ENCODE results near the gene SNRPA1.

The SNRPA1 gene

GRCh38 chr15:101233651-101234280, 61.3 kb downstream of the SNRPA1 start:
- no peak for DNase-seq

- no peak for DNase-seq
Measured at GRCh38 chr15:101232677-101233076, 62.4 kb downstream of the SNRPA1 start.

Data from NCI-H1048 (cell line).